Mesothelial cell of epicardium (in vitro differentiated cells): Measurements from ENCODE around the gene SLC25A39. TPM values are rescaled to one million over a fixed set of nuclear protein-coding genes. Genes with fewer than 3 reads are reported as not detected.

Source experiments
- DNase-seq, 2 experiments: peaks; one replicate each; pipeline ENCODE4 v3.0.0; 2021; ENCODE audit warnings: low spot score in 2 of 2; ENCODE audit not compliant: unreplicated experiment in 2 of 2
- H3K27ac Mint-ChIP-seq: 2 replicates; pipeline ENCODE4 v1.8.0; 2021; ENCODE audit warnings: mixed read lengths
- H3K27me3 Mint-ChIP-seq: 2 replicates; pipeline ENCODE4 v1.8.0; 2021; ENCODE audit warnings: low read depth, mixed read lengths
- H3K36me3 Mint-ChIP-seq: 2 replicates; pipeline ENCODE4 v1.8.0; 2021; ENCODE audit warnings: mixed read lengths
- H3K4me1 Mint-ChIP-seq: 2 replicates; pipeline ENCODE4 v1.8.0; 2021; ENCODE audit warnings: mixed read lengths
- H3K4me3 Mint-ChIP-seq: 2 replicates; pipeline ENCODE4 v1.8.0; 2021; ENCODE audit warnings: mild to moderate bottlenecking, moderate library complexity, mixed read lengths
- H3K9me3 Mint-ChIP-seq: 2 replicates; pipeline ENCODE4 v1.8.0; 2021; ENCODE audit warnings: mixed read lengths
- total RNA-seq: library from RNA; stranded (reverse); gene quantifications from 3 replicates; pipeline ENCODE4 v1.2.1, GENCODE V29; 2021
- TF ChIP-seq, protein P1 (sequence below): fragments of 200-600 bp; sonication (generic); IDR thresholded peaks from one replicate; pipeline ENCODE4 v1.5.0; 2021; ENCODE audit warnings: antibody characterized with exemption; ENCODE audit not compliant: unreplicated experiment

Gene SLC25A39
- total RNA-seq, 1 donor from 2014 or later, result 112 TPM

DNA sequence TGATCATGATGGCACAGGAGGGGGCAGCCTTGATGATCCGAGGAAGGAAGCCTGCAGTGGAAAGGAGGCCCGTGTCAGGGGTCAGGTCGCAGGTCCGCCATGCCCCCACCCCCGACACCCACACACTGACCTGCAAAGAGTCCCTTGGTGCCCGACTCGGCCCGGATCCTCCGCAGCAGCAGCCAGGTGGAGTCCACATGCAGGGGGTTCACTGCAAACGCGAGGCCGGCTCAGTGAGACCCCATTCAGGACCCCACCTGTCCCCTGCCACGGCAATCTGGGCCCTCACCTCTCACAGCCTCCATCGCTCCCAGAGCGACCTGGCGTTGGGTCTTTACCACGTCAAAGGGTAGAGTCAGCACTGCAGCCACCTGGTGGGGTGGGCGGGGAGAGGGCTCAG is 4.6 kb downstream of the SLC25A39 start:
- Mint-ChIP-seq H3K4me1 (peaks cover 19% of the 10 kb centered on the region), H3K9me3 (no peaks in the 10 kb centered on the region), H3K4me3 (no peak overlapping the region), H3K36me3 (peaks cover 6% of the 10 kb centered on the region), H3K27me3 (peaks cover 35% of the 10 kb centered on the region), H3K27ac (no peak overlapping the region)
- DNase-seq, result no peak
- TF ChIP-seq, protein P1, sequence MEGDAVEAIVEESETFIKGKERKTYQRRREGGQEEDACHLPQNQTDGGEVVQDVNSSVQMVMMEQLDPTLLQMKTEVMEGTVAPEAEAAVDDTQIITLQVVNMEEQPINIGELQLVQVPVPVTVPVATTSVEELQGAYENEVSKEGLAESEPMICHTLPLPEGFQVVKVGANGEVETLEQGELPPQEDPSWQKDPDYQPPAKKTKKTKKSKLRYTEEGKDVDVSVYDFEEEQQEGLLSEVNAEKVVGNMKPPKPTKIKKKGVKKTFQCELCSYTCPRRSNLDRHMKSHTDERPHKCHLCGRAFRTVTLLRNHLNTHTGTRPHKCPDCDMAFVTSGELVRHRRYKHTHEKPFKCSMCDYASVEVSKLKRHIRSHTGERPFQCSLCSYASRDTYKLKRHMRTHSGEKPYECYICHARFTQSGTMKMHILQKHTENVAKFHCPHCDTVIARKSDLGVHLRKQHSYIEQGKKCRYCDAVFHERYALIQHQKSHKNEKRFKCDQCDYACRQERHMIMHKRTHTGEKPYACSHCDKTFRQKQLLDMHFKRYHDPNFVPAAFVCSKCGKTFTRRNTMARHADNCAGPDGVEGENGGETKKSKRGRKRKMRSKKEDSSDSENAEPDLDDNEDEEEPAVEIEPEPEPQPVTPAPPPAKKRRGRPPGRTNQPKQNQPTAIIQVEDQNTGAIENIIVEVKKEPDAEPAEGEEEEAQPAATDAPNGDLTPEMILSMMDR, result no peak

DNA sequence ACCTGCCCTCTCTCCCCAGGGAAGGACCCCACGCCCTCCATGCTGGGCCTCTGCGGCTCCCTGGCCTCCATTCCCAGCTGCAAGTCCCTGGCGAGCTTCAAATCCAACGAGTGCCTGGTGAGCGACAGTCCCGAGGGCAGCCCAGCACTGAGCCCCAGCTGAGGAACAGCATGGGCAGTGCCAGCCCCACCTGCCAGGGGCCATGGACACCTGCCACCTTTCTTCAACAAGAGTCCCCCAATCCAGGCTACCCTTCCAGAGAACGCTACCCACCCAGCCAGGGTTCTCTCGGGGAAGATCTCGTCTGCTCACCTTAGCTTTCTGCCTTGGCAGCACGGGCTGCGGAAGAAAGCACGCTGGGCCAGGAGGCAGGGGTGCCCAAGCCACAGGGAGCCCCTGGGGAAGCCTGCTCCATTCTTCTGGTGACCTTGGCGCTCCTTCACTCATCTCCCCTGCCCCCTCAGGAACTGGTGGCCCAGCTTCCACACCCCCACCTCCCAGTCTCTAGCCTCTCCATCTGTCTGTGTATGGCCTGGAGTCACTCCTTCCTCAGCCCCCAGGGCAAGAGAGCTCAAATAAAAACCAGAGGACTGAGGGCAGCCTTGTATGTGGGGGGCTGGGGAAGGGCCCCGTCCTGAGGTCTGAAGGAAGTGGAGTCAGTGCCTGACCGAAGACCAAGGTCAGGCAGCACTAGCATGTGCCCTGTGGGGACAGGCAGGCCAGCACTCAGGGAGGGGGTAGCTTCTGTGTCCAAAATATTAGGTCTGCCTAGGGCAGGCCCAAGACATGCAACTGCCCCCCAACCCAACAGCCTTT is 6.3 kb downstream of the SLC25A39 start:
- H3K27me3 Mint-ChIP-seq, result peaks cover 52% of the 10 kb centered on the region
- H3K9me3 Mint-ChIP-seq, result no peaks in the 10 kb centered on the region
- H3K4me3 Mint-ChIP-seq, result no peak overlapping the region
- DNase-seq, result no peak
- no peak overlapping the region for H3K27ac Mint-ChIP-seq
- H3K36me3 Mint-ChIP-seq, result peaks cover 6% of the 10 kb centered on the region
- TF ChIP-seq, protein P1, result no peak
- peaks cover 10% of the 10 kb centered on the region for H3K4me1 Mint-ChIP-seq

- TF ChIP-seq, protein P1, result no peak
- Mint-ChIP-seq H3K4me3 (no peak overlapping the region), H3K9me3 (no peaks in the 10 kb centered on the region), H3K4me1 (peaks cover 10% of the 10 kb centered on the region), H3K27ac (no peak overlapping the region), H3K36me3 (peaks cover 6% of the 10 kb centered on the region), H3K27me3 (peaks cover 59% of the 10 kb centered on the region)
- DNase-seq, result no peak
These were observed 7.1 kb downstream of the SLC25A39 start for GRCh38 chr17:44317545-44317944.

- peak overlapping the region; percentile 62 for H3K4me3 Mint-ChIP-seq
- H3K27ac Mint-ChIP-seq, result no peak overlapping the region
- H3K9me3 Mint-ChIP-seq, result no peaks in the 10 kb centered on the region
- peaks cover 10% of the 10 kb centered on the region for H3K4me1 Mint-ChIP-seq
- TF ChIP-seq, protein P1, result no peak
- no peak for DNase-seq
- H3K36me3 Mint-ChIP-seq, result peaks cover 6% of the 10 kb centered on the region
- H3K27me3 Mint-ChIP-seq, result peaks cover 72% of the 10 kb centered on the region
These were observed 8.6 kb downstream of the SLC25A39 start for GRCh38 chr17:44315760-44316731.

- Mint-ChIP-seq H3K4me3 (peak overlapping the region; percentile 62), H3K4me1 (peaks cover 10% of the 10 kb centered on the region), H3K27me3 (peaks cover 82% of the 10 kb centered on the region), H3K36me3 (peaks cover 6% of the 10 kb centered on the region), H3K27ac (no peak overlapping the region), H3K9me3 (no peaks in the 10 kb centered on the region)
- peak in 1 of 2 experiments; percentile 52 for DNase-seq
- TF ChIP-seq, protein P1, result no peak
These were observed 9.6 kb downstream of the SLC25A39 start for GRCh38 chr17:44314869-44315661.
